Vagina (tissue), 2 donors: ENCODE data around the gene POT1.
"Not testable (repeated sequence)": the region's sequence is repeated elsewhere in the genome, so short reads cannot be mapped to it uniquely, and the experiment has no call there.

ENCODE experiments used
- CTCF ChIP-seq, 3 experiments: fragments of 450-650 bp in 2 of 3; fragments of 200-600 bp in 1 of 3; sonication (generic) in 1 of 3; IDR thresholded peaks; one replicate each; pipeline ENCODE4 v1.5.1; 2017 to 2019; ENCODE audit warnings: antibody characterized with exemption in 3 of 3, mild to moderate bottlenecking in 2 of 3, moderate library complexity in 2 of 3
- POLR2A ChIP-seq, 2 donors: fragments of 450-650 bp; IDR thresholded peaks; one replicate each; pipeline ENCODE4 v1.6.1; 2017; ENCODE audit warnings: antibody characterized with exemption in 2 of 2, mild to moderate bottlenecking in 2 of 2, moderate library complexity in 2 of 2

GRCh38 chr7:124975131-124975530, 45.5 kb upstream of the POT1 start:
- TF ChIP-seq CTCF, POLR2A (IDR thresholded peaks at IDR 0.05): not testable (repeated sequence)
